SK-N-SH (cell line): ENCODE measurements around the gene MIPOL1.

ENCODE experiments used
- CHD2 ChIP-seq: fragments of 150-350 bp; IDR thresholded peaks from 2 replicates; pipeline ENCODE4 v1.6.1; 2018; ENCODE audit warnings: low read length; ENCODE audit not compliant: partially characterized antibody
- CTCF ChIP-seq: fragments of 200-600 bp; sonication (generic); IDR thresholded peaks from 2 replicates; pipeline ENCODE4 v1.6.1; 2017; ENCODE audit warnings: antibody characterized with exemption, mild to moderate bottlenecking, moderate library complexity
- EP300 ChIP-seq, 2 experiments: IDR thresholded peaks; 2 replicates each; pipeline versions ENCODE4 v1.4.0 to v1.6.1; 2012; ENCODE audit warnings: borderline replicate concordance in 1 of 2, low read depth in 1 of 2, low read length in 1 of 2
- EZH2phosphoT487 ChIP-seq: fragments of 200-600 bp; sonication (generic); IDR thresholded peaks from 2 replicates; pipeline ENCODE4 v1.6.1; 2017; ENCODE audit warnings: low read depth, mixed run types, mild to moderate bottlenecking, antibody characterized with exemption, moderate library complexity, borderline replicate concordance
- FOXM1 ChIP-seq: IDR thresholded peaks from 2 replicates; pipeline ENCODE4 v1.4.0; 2012; ENCODE audit warnings: low read depth, mild to moderate bottlenecking
- NRF1 ChIP-seq: IDR thresholded peaks from 2 replicates; pipeline ENCODE4 v1.6.1; 2012; ENCODE audit warnings: low read depth, mild to moderate bottlenecking, low read length
- POLR2AphosphoS5 ChIP-seq: IDR thresholded peaks from 2 replicates; pipeline ENCODE4 v1.6.1; 2012; ENCODE audit warnings: low read depth, low read length
- RFX5 ChIP-seq: IDR thresholded peaks from 2 replicates; pipeline ENCODE4 v1.6.1; 2012; ENCODE audit warnings: mild to moderate bottlenecking, improper control_type of control experiment, low read length
- RXRA ChIP-seq: IDR thresholded peaks from 2 replicates; pipeline ENCODE4 v1.4.0; 2012; ENCODE audit warnings: low read depth, mild to moderate bottlenecking, borderline replicate concordance
- SIN3A ChIP-seq: IDR thresholded peaks from 2 replicates; pipeline ENCODE4 v1.6.1; 2012; ENCODE audit warnings: low read depth, mild to moderate bottlenecking, low read length, moderate library complexity, borderline replicate concordance
- TAF1 ChIP-seq: IDR thresholded peaks from 2 replicates; pipeline ENCODE4 v1.6.1; 2012; ENCODE audit warnings: low read depth, mild to moderate bottlenecking, low read length, moderate library complexity, borderline replicate concordance
- TEAD4 ChIP-seq: IDR thresholded peaks from 2 replicates; pipeline ENCODE4 v1.4.0; 2012; ENCODE audit warnings: mild to moderate bottlenecking, borderline replicate concordance; ENCODE audit not compliant: insufficient read depth
- USF2 ChIP-seq: fragments of 150-350 bp; IDR thresholded peaks from 2 replicates; pipeline ENCODE4 v1.6.1; 2017; ENCODE audit warnings: antibody characterized with exemption, low read length, low read depth, borderline replicate concordance
- YY1 ChIP-seq: IDR thresholded peaks from 2 replicates; pipeline ENCODE4 v1.4.0; 2012; ENCODE audit warnings: low read depth, mild to moderate bottlenecking

GRCh38 chr14:37453985-37454384 lies 256.2 kb downstream of the MIPOL1 start:
- TF ChIP-seq CTCF (no peak), RFX5 (no peak), FOXM1 (no peak), YY1 (no peak), EZH2phosphoT487 (no peak), POLR2AphosphoS5 (no peak), SIN3A (no peak), TEAD4 (no peak), EP300 (IDR thresholded peaks at IDR 0.05; ENCODE audit: borderline replicate concordance in 1 of 2, low read depth in 1 of 2, low read length in 1 of 2) (no peak), TAF1 (no peak), NRF1 (no peak), CHD2 (no peak), RXRA (no peak), USF2 (no peak)
